ENCODE results near the gene SCN3A. TPM values are rescaled to one million over a fixed set of nuclear protein-coding genes. Genes with fewer than 3 reads are reported as not detected.

The SCN3A gene
- total and polyA plus RNA-seq, 2 of the 4 experiments (the other 2 are of a cell fraction): 0.26 to 0.90 TPM

DNA sequence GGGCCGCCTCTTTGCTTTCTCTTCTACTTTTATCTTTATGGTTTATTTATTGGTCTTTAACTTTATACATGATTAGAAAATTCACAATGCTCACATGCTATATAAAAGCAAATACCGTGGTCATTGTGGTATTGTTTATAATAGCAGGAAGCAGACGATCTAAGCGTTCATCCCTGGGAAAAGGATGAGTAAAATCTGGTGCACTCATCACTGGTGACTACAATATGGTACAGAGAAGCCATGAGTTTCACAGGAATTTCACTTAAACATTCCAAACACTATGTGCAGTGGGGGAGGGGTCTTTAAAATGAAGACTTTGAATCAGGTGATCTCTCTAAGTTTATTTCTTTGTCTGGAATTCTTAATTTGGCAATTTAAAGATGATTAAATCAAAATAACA, 97.9 kb downstream of the SCN3A start:
- Histone ChIP-seq H2BK5ac (ENCODE audit: low read depth, low read length, poor library complexity, severe bottlenecking) (no peak overlapping the region), H2BK120ac (ENCODE audit: low read depth, low read length) (no peak overlapping the region), H3K23ac (ENCODE audit: low read depth, low read length) (no peak overlapping the region), H3K4ac (ENCODE audit: low read depth, low read length) (no peak overlapping the region), H3K4me3 (ENCODE audit: insufficient read depth, low read depth, low read length) (no peak overlapping the region), H3K27ac (ENCODE audit: insufficient read depth, low read length) (no peak overlapping the region), H4K91ac (ENCODE audit: insufficient read depth, low read depth, low read length) (no peak overlapping the region), H3K4me2 (ENCODE audit: low read depth, low read length) (no peak overlapping the region), H2BK15ac (ENCODE audit: low read depth, low read length) (no peak overlapping the region), H2BK20ac (ENCODE audit: low read depth, low read length) (no peak overlapping the region), H3K36me3 (ENCODE audit: control insufficient read depth, insufficient read depth, low read length) (no peaks in the 10 kb centered on the region), H3K9me3 (ENCODE audit: control insufficient read depth, insufficient read depth, low read length) (no peaks in the 10 kb centered on the region), H4K20me1 (ENCODE audit: insufficient read depth, low read length) (no peaks in the 10 kb centered on the region), H2AK5ac (ENCODE audit: low read depth, low read length) (no peak overlapping the region), H2AFZ (replicated peaks; ENCODE audit: low read length, poor library complexity) (no peak overlapping the region), H3K9me1 (ENCODE audit: insufficient read depth, low read length) (no peaks in the 10 kb centered on the region), H2AK9ac (replicated peaks; ENCODE audit: low read depth, low read length, poor library complexity) (no peak overlapping the region), H3K9ac (ENCODE audit: low read depth, low read length) (no peak overlapping the region), H4K5ac (ENCODE audit: low read depth, low read length) (no peak overlapping the region), H3K18ac (ENCODE audit: low read depth, low read length) (no peak overlapping the region), H3K79me1 (ENCODE audit: low read depth in 1 of 2, low read length in 2 of 2) (no peaks in the 10 kb centered on the region), H3K4me1 (ENCODE audit: control insufficient read depth, insufficient read depth, low read length) (no peaks in the 10 kb centered on the region), H3K27me3 (ENCODE audit: control insufficient read depth, insufficient read depth, low read length) (no peaks in the 10 kb centered on the region), H3K56ac (ENCODE audit: extremely low read depth, insufficient read depth, low read length) (no peak overlapping the region), H3K14ac (replicated peaks; ENCODE audit: low read depth, low read length) (no peak overlapping the region), H4K8ac (ENCODE audit: low read depth in 2 of 2, low read length in 2 of 2) (no peak overlapping the region)
- WGBS, 2 experiments (ENCODE audit: extremely low coverage in 2 of 2, insufficient read length in 1 of 2): no CpG with 5 or more reads among the region's 4 CpGs
- ChIA-PET CTCF (no interaction called here), POLR2A (ENCODE audit: unreplicated experiment) (no interaction called here)
- intact Hi-C loops (cut with micrococcal nuclease): no loop called here
- in situ Hi-C loops (cut with MboI; ENCODE audit: low sequenced_read_pairs): no loop called here
- TF ChIP-seq POLR2A (IDR thresholded peaks at IDR 0.05; ENCODE audit: low read depth, low read length): no peak
- TF ChIP-seq RFX5 (IDR thresholded peaks at IDR 0.05; ENCODE audit: low read depth, low read length): no peak
- TF ChIP-seq MAFK (IDR thresholded peaks at IDR 0.05; ENCODE audit: low read depth, low read length): no peak
- no peak for TF ChIP-seq MXI1 (IDR thresholded peaks at IDR 0.05; ENCODE audit: borderline replicate concordance, low read depth, low read length)
- no peak for TF ChIP-seq NFE2L2 (IDR thresholded peaks at IDR 0.05; ENCODE audit: low read depth, low read length)
- no peak for TF ChIP-seq SMC3 (IDR thresholded peaks at IDR 0.05; ENCODE audit: low read depth, low read length)
- no peak for TF ChIP-seq BHLHE40 (IDR thresholded peaks at IDR 0.05; ENCODE audit: low read depth, low read length)
- TF ChIP-seq, protein P1, sequence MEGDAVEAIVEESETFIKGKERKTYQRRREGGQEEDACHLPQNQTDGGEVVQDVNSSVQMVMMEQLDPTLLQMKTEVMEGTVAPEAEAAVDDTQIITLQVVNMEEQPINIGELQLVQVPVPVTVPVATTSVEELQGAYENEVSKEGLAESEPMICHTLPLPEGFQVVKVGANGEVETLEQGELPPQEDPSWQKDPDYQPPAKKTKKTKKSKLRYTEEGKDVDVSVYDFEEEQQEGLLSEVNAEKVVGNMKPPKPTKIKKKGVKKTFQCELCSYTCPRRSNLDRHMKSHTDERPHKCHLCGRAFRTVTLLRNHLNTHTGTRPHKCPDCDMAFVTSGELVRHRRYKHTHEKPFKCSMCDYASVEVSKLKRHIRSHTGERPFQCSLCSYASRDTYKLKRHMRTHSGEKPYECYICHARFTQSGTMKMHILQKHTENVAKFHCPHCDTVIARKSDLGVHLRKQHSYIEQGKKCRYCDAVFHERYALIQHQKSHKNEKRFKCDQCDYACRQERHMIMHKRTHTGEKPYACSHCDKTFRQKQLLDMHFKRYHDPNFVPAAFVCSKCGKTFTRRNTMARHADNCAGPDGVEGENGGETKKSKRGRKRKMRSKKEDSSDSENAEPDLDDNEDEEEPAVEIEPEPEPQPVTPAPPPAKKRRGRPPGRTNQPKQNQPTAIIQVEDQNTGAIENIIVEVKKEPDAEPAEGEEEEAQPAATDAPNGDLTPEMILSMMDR (conservative IDR thresholded peaks at IDR 0.05; ENCODE audit: low read depth, low read length): no peak
- ATAC-seq (ENCODE audit: low read depth): no peak
- dilution Hi-C loops (cut with HindIII; ENCODE audit: low sequenced_read_pairs, unreplicated experiment): no loop called here
- BruUV-seq (replicated peaks): no TSS peak
- peak; percentile 30 for DNase-seq

All from IMR-90 (cell line).